Left ventricle myocardium inferior (tissue), 1 donor: ENCODE measurements around the gene C5. TPM values are rescaled to one million over a fixed set of nuclear protein-coding genes. Genes with fewer than 3 reads are reported as not detected.

Source experiments
- DNase-seq: peaks from one replicate; pipeline ENCODE4 v3.0.0-alpha.2; 2020
- H3K27ac ChIP-seq: fragments of 200-600 bp; replicated peaks from 2 replicates; pipeline ENCODE4 v1.8.0; 2021
- H3K27me3 ChIP-seq: fragments of 200-600 bp; 2 replicates; pipeline ENCODE4 v1.8.0; 2021; ENCODE audit warnings: low read depth
- H3K36me3 ChIP-seq: fragments of 200-600 bp; 2 replicates; pipeline ENCODE4 v1.8.0; 2021
- H3K4me1 ChIP-seq: fragments of 200-600 bp; 2 replicates; pipeline ENCODE4 v1.8.0; 2021
- H3K4me3 ChIP-seq: fragments of 200-600 bp; 2 replicates; pipeline ENCODE4 v1.8.0; 2021; ENCODE audit warnings: mild to moderate bottlenecking, moderate library complexity
- H3K9me3 ChIP-seq: fragments of 200-600 bp; replicated peaks from 2 replicates; pipeline ENCODE4 v1.8.0; 2021
- CTCF ChIP-seq: fragments of 200-600 bp; IDR thresholded peaks from 2 replicates; pipeline ENCODE4 v1.8.0; 2021; ENCODE audit warnings: antibody characterized with exemption, mild to moderate bottlenecking, borderline replicate concordance
- intact Hi-C: fragments of 100-400 bp; cut with micrococcal nuclease; formaldehyde crosslinking; loops from one replicate; pipeline ENCODE4 v1.11.0; 2022
- total RNA-seq: library from RNA; stranded (reverse); fragmentation: NEBNext Ultra II Directional; extraction: Animal tissue kit (Norgen Biotek cat#: 25700); gene quantifications from one replicate; pipeline ENCODE4 v1.2.1, GENCODE V29; 2021
- donor health status: DM: no; HTN: yes; CAD: no; lungs with severe emphysema.

The C5 gene
- total RNA-seq, 1 donor from 2014 or later: 0.63 TPM

- Histone ChIP-seq H3K4me3 (peak overlapping the region; percentile 4), H3K9me3 (no peaks in the 10 kb centered on the region), H3K4me1 (peaks cover 87% of the 10 kb centered on the region), H3K27me3 (no peaks in the 10 kb centered on the region), H3K27ac (peak overlapping the region; percentile 92), H3K36me3 (no peaks in the 10 kb centered on the region)
- DNase-seq: no peak
- no peak for TF ChIP-seq CTCF
- intact Hi-C loops: loop anchor here (10.0 kb wide), 1 partner anchor 177 kb away; no protein-coding TSS in a partner anchor
These were observed 117.8 kb downstream of the C5 start for GRCh38 chr9:120932086-120932823.

GRCh38 chr9:120931231-120932085 lies 118.6 kb downstream of the C5 start:
- Histone ChIP-seq H3K9me3 (no peaks in the 10 kb centered on the region), H3K36me3 (no peaks in the 10 kb centered on the region), H3K27ac (peak overlapping the region; percentile 92), H3K4me1 (peaks cover 81% of the 10 kb centered on the region), H3K4me3 (peak overlapping the region; percentile 4), H3K27me3 (no peaks in the 10 kb centered on the region)
- TF ChIP-seq CTCF: no peak
- DNase-seq: no peak
- intact Hi-C loops: loop anchor here (10.0 kb wide), 1 partner anchor 177 kb away; no protein-coding TSS in a partner anchor

- H3K4me1 ChIP-seq: peaks cover 60% of the 10 kb centered on the region
- no peaks in the 10 kb centered on the region for H3K36me3 ChIP-seq
- peak overlapping the region; percentile 92 for H3K27ac ChIP-seq
- H3K9me3 ChIP-seq: no peaks in the 10 kb centered on the region
- intact Hi-C loops: loop anchor here (10.0 kb wide), 1 partner anchor 55 kb away; the partner anchor contains the start of gene PHF19
- no peak for TF ChIP-seq CTCF
- peak overlapping the region; percentile 80 for H3K4me3 ChIP-seq
- H3K27me3 ChIP-seq: no peaks in the 10 kb centered on the region
- no peak for DNase-seq
These were observed 120.8 kb downstream of the C5 start for GRCh38 chr9:120929229-120929791.

- DNase-seq: peak; percentile 81
- intact Hi-C loops: loop anchor here (10.0 kb wide), 1 partner anchor 54 kb away; the partner anchor contains the start of gene PHF19
- Histone ChIP-seq H3K36me3 (no peaks in the 10 kb centered on the region), H3K4me1 (peaks cover 54% of the 10 kb centered on the region), H3K27ac (peak overlapping the region; percentile 92), H3K27me3 (no peaks in the 10 kb centered on the region), H3K4me3 (peak overlapping the region; percentile 80), H3K9me3 (no peaks in the 10 kb centered on the region)
- TF ChIP-seq CTCF: peak; percentile 51
These were observed 121.4 kb downstream of the C5 start for GRCh38 chr9:120928483-120929228.
